ENCODE data around the gene ZNF469. TPM values are rescaled to one million over a fixed set of nuclear protein-coding genes. Genes with fewer than 3 reads are reported as not detected.

Gene ZNF469
- total and polyA plus RNA-seq, 2 donors (not counting 3 experiments of a cell fraction or from before 2014, with no cell fraction given), result 0.90 to 5.7 TPM

- BruUV-seq (replicated peaks), result no TSS peak
- FAIRE-seq (no peak), DNase-seq (ENCODE audit: low read depth, low spot score) (no peak)
- dilution Hi-C loops (cut with MboI; ENCODE audit: extremely low pct_ligation_motif_present, low sequenced_read_pairs), result no loop called here
- no peak overlapping the region for H3K4me3 ChIP-seq (replicated peaks in 1 of 3; ENCODE audit: insufficient read depth in 1 of 3, low read depth in 1 of 3, low read length in 3 of 3)
- H3K4me2 ChIP-seq (ENCODE audit: insufficient read depth, low read length), result no peak overlapping the region
- no peaks in the 10 kb centered on the region for H4K20me1 ChIP-seq (replicated peaks; ENCODE audit: control insufficient read depth, extremely low read depth, insufficient read depth, low read length)
- peaks cover 17% of the 10 kb centered on the region for H3K4me1 ChIP-seq (ENCODE audit: control insufficient read depth, extremely low read depth, insufficient read depth, low read length)
- H3K27me3 ChIP-seq (ENCODE audit: control insufficient read depth in 2 of 2, insufficient read depth in 2 of 2, low read length in 2 of 2), result no peaks in the 10 kb centered on the region
- H3K9ac ChIP-seq (replicated peaks; ENCODE audit: extremely low read depth, insufficient read depth, low read length), result no peak overlapping the region
- H3K79me2 ChIP-seq (ENCODE audit: control insufficient read depth, insufficient read depth, low read length), result no peaks in the 10 kb centered on the region
- no peak overlapping the region for H2AFZ ChIP-seq (ENCODE audit: low read depth, low read length)
- no peak overlapping the region for H3K27ac ChIP-seq (ENCODE audit: insufficient read depth, low read depth, low read length)
- no peaks in the 10 kb centered on the region for H3K9me3 ChIP-seq (replicated peaks; ENCODE audit: control insufficient read depth, insufficient read depth, low read length)
- intact Hi-C loops (cut with micrococcal nuclease), result loop anchor here (5.0 kb wide), 1 partner anchor 38 kb away; no protein-coding TSS in a partner anchor
- POLR2A ChIA-PET, result no interaction called here
- no peak for TF ChIP-seq FOS (IDR thresholded peaks at IDR 0.05; ENCODE audit: borderline replicate concordance, insufficient read depth, low read length)
- no peak for TF ChIP-seq CTCF (IDR thresholded peaks at IDR 0.05; ENCODE audit: extremely low read depth in 1 of 2, insufficient read depth in 1 of 2, low read depth in 1 of 2, low read length in 2 of 2)
- no peak for TF ChIP-seq GATA2 (IDR thresholded peaks at IDR 0.05; ENCODE audit: insufficient read depth, insufficient read length, low read depth, low read length)
- TF ChIP-seq JUN (IDR thresholded peaks at IDR 0.05; ENCODE audit: borderline replicate concordance, insufficient read depth, insufficient read length, low read depth), result no peak
- TF ChIP-seq MAX (IDR thresholded peaks at IDR 0.05; ENCODE audit: insufficient read depth, insufficient read length), result no peak
- no peak for TF ChIP-seq EZH2 (IDR thresholded peaks at IDR 0.05; ENCODE audit: borderline replicate concordance, low read depth, low read length, severe bottlenecking)
- TF ChIP-seq POLR2AphosphoS5 (IDR thresholded peaks at IDR 0.05; ENCODE audit: insufficient read depth, low read depth, low read length), result no peak
- CTCF ChIA-PET, result interaction anchor here (0.5 kb wide), 1 partner anchor 168 kb away, joined by 5 read pairs; no protein-coding TSS in a partner anchor
- H3K36me3 ChIP-seq (ENCODE audit: control insufficient read depth in 2 of 2, extremely low read depth in 1 of 2, insufficient read depth in 2 of 2, low read length in 2 of 2), result no peaks in the 10 kb centered on the region
- no peaks in the 10 kb centered on the region for H3K9me1 ChIP-seq (replicated peaks; ENCODE audit: control insufficient read depth, extremely low read depth, insufficient read depth, low read length)
Observed at GRCh38 chr16:88334778-88335720, 47.7 kb upstream of the ZNF469 start.
